GM12872 (cell line): ENCODE data around the gene SPO11.

ENCODE experiments used
- CTCF ChIP-seq: IDR thresholded peaks from 3 replicates; pipeline ENCODE4 v1.5.1; 2011; ENCODE audit warnings: low read depth, mild to moderate bottlenecking, low read length, moderate library complexity; ENCODE audit not compliant: insufficient read depth

Gene SPO11

GRCh38 chr20:57364451-57364850 lies 34.8 kb downstream of the SPO11 start:
- no peak for TF ChIP-seq CTCF

- TF ChIP-seq CTCF, result no peak
Measured at GRCh38 chr20:57369596-57369995, 40.0 kb downstream of the SPO11 start.

GRCh38 chr20:57370316-57370715 lies 40.7 kb downstream of the SPO11 start:
- no peak for TF ChIP-seq CTCF

GRCh38 chr20:57371363-57371762 lies 41.8 kb downstream of the SPO11 start:
- no peak for TF ChIP-seq CTCF

GRCh38 chr20:57372157-57372556 lies 42.6 kb downstream of the SPO11 start:
- TF ChIP-seq CTCF, result no peak

GRCh38 chr20:57372581-57373350 lies 43.2 kb downstream of the SPO11 start:
- TF ChIP-seq CTCF, result no peak

GRCh38 chr20:57374343-57374930 lies 44.8 kb downstream of the SPO11 start:
- TF ChIP-seq CTCF, result no peak
